MM.1S (cell line): ENCODE measurements around the gene PICK1.

Source experiments
- EZH2 ChIP-seq: fragments of 300-600 bp; sonication (generic); optimal IDR thresholded peaks from 2 replicates; pipeline ENCODE3; 2017; ENCODE audit warnings: low read depth, mild to moderate bottlenecking, antibody characterized with exemption, low read length, mixed read lengths
- EZH2phosphoT487 ChIP-seq: fragments of 300-600 bp; sonication (generic); IDR thresholded peaks from 2 replicates; pipeline ENCODE4 v1.6.1; 2018; ENCODE audit warnings: antibody characterized with exemption, low read length
- TF ChIP-seq, protein P1 (sequence below): fragments of 300-600 bp; sonication (generic); IDR thresholded peaks from 2 replicates; pipeline ENCODE4 v1.5.1; 2016; ENCODE audit warnings: antibody characterized with exemption, low read length, mixed read lengths

DNA sequence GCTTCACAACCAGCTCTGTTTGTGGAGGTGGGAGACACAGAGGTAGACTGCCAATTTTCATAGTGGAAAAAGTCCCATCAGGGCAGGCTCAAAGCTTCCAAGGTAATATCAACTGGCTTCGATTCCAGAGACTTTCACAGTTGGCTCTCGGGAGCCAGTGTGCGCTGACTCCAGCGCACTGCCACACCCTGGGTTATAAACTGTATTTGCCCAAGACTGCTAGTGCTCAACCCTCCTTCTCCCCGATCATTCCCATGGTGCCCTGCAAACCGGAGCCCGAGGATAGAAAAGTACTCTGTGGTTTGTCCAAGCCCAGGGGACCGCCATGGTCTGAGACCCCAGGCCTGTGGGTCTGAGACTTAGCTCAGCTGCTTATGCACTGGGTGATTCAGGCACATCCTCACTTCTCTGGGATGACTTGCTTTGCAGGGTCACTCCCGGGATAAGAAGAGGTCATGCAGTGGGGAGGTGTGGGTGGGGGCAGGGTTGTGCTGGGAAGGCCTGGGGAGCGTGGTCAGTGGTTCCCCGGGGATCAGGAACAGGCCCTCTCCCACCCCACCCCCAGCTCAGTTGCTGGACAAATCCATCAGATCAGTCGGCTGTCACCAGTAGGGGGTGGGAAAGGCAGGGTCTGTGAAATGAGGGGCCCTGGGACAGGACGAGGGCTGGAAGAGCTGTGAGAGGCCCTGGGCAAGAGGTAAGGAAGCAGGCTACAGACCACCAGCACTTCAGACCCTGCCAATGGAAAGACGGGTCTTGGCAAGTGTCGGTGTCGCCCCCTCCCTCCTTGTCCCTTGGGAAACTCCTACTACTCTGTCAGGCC lies 26.7 kb upstream of the PICK1 start:
- TF ChIP-seq, protein P1, sequence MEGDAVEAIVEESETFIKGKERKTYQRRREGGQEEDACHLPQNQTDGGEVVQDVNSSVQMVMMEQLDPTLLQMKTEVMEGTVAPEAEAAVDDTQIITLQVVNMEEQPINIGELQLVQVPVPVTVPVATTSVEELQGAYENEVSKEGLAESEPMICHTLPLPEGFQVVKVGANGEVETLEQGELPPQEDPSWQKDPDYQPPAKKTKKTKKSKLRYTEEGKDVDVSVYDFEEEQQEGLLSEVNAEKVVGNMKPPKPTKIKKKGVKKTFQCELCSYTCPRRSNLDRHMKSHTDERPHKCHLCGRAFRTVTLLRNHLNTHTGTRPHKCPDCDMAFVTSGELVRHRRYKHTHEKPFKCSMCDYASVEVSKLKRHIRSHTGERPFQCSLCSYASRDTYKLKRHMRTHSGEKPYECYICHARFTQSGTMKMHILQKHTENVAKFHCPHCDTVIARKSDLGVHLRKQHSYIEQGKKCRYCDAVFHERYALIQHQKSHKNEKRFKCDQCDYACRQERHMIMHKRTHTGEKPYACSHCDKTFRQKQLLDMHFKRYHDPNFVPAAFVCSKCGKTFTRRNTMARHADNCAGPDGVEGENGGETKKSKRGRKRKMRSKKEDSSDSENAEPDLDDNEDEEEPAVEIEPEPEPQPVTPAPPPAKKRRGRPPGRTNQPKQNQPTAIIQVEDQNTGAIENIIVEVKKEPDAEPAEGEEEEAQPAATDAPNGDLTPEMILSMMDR, result no peak
- TF ChIP-seq EZH2phosphoT487, result no peak
- TF ChIP-seq EZH2, result no peak
